ENCODE results near the gene CRIM1.

GRCh38 chr2:36478999-36479398, 123.4 kb downstream of the CRIM1 start:
- TF ChIP-seq, protein P1, sequence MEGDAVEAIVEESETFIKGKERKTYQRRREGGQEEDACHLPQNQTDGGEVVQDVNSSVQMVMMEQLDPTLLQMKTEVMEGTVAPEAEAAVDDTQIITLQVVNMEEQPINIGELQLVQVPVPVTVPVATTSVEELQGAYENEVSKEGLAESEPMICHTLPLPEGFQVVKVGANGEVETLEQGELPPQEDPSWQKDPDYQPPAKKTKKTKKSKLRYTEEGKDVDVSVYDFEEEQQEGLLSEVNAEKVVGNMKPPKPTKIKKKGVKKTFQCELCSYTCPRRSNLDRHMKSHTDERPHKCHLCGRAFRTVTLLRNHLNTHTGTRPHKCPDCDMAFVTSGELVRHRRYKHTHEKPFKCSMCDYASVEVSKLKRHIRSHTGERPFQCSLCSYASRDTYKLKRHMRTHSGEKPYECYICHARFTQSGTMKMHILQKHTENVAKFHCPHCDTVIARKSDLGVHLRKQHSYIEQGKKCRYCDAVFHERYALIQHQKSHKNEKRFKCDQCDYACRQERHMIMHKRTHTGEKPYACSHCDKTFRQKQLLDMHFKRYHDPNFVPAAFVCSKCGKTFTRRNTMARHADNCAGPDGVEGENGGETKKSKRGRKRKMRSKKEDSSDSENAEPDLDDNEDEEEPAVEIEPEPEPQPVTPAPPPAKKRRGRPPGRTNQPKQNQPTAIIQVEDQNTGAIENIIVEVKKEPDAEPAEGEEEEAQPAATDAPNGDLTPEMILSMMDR (IDR thresholded peaks at IDR 0.05 in 8 of 11, conservative IDR thresholded peaks at IDR 0.05 in 3 of 11): no peak
- no peak for TF ChIP-seq POLR2A (IDR thresholded peaks at IDR 0.05)
- TF ChIP-seq POLR2AphosphoS5 (IDR thresholded peaks at IDR 0.05): no peak

Measured in spleen (tissue), 7 donors.